Kidney (tissue), 14 donors: ENCODE measurements around the gene CWH43. TPM values are rescaled to one million over a fixed set of nuclear protein-coding genes. Genes with fewer than 3 reads are reported as not detected.

Experiments used
- DNase-seq, 5 donors: peaks; one replicate each; pipeline ENCODE4 v3.0.0-alpha.2; 2013 to 2020
- FAIRE-seq: peaks from 2 replicates; lab custom pipeline; 2012; peaks lifted over from hg19 to GRCh38; lab: Jason Lieb, UNC
- H3K27ac ChIP-seq, 2 donors: one replicate each; pipeline ENCODE4 v1.7.0; 2013; ENCODE audit warnings: low read depth in 2 of 2, low read length in 2 of 2, inconsistent platforms in 1 of 2
- H3K27me3 ChIP-seq: one replicate; pipeline ENCODE4 v1.7.1; 2013; ENCODE audit warnings: low read length, inconsistent platforms; ENCODE audit not compliant: control insufficient read depth, insufficient read depth
- H3K36me3 ChIP-seq, 3 donors: one replicate each; pipeline versions ENCODE4 v1.7.0 to v1.7.1; 2013; ENCODE audit warnings: low read length in 3 of 3, control low read depth in 1 of 3, inconsistent platforms in 1 of 3; ENCODE audit not compliant: insufficient read depth in 3 of 3, control insufficient read depth in 2 of 3
- H3K4me1 ChIP-seq, 3 donors: one replicate each; pipeline versions ENCODE4 v1.7.0 to v1.7.1; 2013; ENCODE audit warnings: low read length in 3 of 3, inconsistent platforms in 1 of 3, low read depth in 1 of 3; ENCODE audit not compliant: control insufficient read depth in 2 of 3, insufficient read depth in 2 of 3
- H3K4me3 ChIP-seq, 3 donors: one replicate each; pipeline versions ENCODE4 v1.7.0 to v1.8.1; 2013; ENCODE audit warnings: low read length in 3 of 3, control low read depth in 1 of 3, inconsistent platforms in 1 of 3
- H3K9ac ChIP-seq, 3 donors: one replicate each; pipeline versions ENCODE4 v1.7.0 to v1.7.1; 2013; ENCODE audit warnings: low read length in 3 of 3, control low read depth in 1 of 3, inconsistent platforms in 1 of 3
- H3K9me3 ChIP-seq, 3 donors: one replicate each; pipeline versions ENCODE4 v1.7.0 to v1.7.1; 2013; ENCODE audit warnings: low read length in 3 of 3, control low read depth in 1 of 3, inconsistent platforms in 1 of 3; ENCODE audit not compliant: control insufficient read depth in 2 of 3, insufficient read depth in 1 of 3
- intact Hi-C: fragments of 100-400 bp; cut with DNase I; formaldehyde crosslinking; loops from one replicate; pipeline ENCODE4 v1.11.1; 2022
- polyA plus RNA-seq: library from polyadenylated mRNA; stranded (reverse); fragments of 350-450 nt; fragmentation: Illumina TruSeq; extraction: RNeasy Lipid Tissue Mini Kit (QIAGEN cat#74804); gene quantifications from one replicate; pipeline ENCODE4 v1.2.3, GENCODE V29; 2014; ENCODE audit warnings: low read depth, low replicate concordance; ENCODE audit not compliant: insufficient read depth
- total RNA-seq: library from RNA; stranded (reverse); fragmentation: NEBNext Ultra II Directional; extraction: Animal tissue kit (Norgen Biotek cat#: 25700); gene quantifications from one replicate; pipeline ENCODE4 v1.2.1, GENCODE V29; 2021
- TF ChIP-seq, protein P1 (sequence below): IDR thresholded peaks from 3 replicates; pipeline ENCODE4 v1.5.1; 2012; ENCODE audit warnings: mild to moderate bottlenecking, moderate library complexity, borderline replicate concordance; ENCODE audit not compliant: insufficient read depth; ENCODE audit errors: extremely low read depth
- donor health status: control.
- donor health status: control.
- donor health status: control.
- donor health status: control.
- donor health status: control.
- donor health status: DM: yes; HTN: yes; CAD: no.
- donor health status: Normal renal cell carcinoma (clear cell type).

The CWH43 gene
- total and polyA plus RNA-seq, 2 donors from 2014 or later = 2.4 to 15.8 TPM

DNA sequence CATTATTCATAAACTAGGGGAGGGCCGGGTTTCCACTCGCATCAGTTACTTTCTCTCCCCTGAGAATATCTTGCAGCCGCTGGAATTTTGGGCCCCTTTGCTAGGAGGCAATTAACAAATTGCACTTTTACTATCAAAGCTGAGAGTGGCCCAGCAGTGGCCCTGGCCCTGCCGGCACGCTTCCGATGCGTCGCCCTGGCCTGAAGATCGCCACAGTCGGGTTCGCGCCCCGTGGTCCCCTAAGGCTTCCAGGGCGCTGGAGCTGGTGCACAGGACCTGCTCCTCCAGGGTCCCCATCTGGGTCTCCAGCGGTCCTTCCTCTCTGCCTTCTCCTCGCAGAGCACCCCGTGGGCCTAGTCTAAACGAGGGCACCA, 486 bp upstream of the CWH43 start:
- H3K4me3 ChIP-seq = peak overlapping the region in 2 of 3 donors; percentile 49
- no peak for FAIRE-seq
- H3K4me1 ChIP-seq = no peaks in the 10 kb centered on the region
- peaks cover 7% of the 10 kb centered on the region for H3K27me3 ChIP-seq
- no peak for DNase-seq
- intact Hi-C loops = no loop called here
- peak overlapping the region in 1 of 2 donors; percentile 12 for H3K27ac ChIP-seq
- TF ChIP-seq, protein P1, sequence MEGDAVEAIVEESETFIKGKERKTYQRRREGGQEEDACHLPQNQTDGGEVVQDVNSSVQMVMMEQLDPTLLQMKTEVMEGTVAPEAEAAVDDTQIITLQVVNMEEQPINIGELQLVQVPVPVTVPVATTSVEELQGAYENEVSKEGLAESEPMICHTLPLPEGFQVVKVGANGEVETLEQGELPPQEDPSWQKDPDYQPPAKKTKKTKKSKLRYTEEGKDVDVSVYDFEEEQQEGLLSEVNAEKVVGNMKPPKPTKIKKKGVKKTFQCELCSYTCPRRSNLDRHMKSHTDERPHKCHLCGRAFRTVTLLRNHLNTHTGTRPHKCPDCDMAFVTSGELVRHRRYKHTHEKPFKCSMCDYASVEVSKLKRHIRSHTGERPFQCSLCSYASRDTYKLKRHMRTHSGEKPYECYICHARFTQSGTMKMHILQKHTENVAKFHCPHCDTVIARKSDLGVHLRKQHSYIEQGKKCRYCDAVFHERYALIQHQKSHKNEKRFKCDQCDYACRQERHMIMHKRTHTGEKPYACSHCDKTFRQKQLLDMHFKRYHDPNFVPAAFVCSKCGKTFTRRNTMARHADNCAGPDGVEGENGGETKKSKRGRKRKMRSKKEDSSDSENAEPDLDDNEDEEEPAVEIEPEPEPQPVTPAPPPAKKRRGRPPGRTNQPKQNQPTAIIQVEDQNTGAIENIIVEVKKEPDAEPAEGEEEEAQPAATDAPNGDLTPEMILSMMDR = no peak
- H3K9ac ChIP-seq = peak overlapping the region in 1 of 3 donors; percentile 27
- no peaks in the 10 kb centered on the region for H3K36me3 ChIP-seq
- no peaks in the 10 kb centered on the region for H3K9me3 ChIP-seq

DNA sequence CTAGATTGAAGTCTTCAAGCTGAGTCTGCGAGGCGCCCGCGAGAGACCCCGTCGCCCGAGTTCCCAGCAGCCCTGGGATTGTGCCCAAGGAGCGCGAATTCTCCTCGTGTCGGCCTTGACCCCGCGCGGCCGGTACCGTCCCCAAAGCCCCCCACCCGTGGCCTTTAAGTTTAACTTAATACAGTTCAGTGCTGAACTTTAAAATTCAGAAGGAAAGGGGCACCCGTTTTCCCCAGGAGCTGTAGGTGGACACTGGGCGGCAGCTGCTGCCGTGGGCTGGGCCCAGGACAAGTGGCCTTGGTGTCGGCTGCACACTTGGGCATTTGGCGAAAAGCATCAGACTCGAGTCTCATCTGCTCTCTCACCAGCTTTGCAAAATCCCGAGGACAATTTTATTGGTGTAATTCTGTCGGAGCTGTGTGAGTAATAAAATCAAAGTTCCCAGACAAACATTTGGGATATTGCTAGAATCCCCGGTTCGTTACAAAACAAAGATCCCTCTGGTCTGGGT, 634 bp downstream of the CWH43 start:
- DNase-seq (no peak), FAIRE-seq (no peak)
- TF ChIP-seq, protein P1 = no peak
- Histone ChIP-seq H3K9me3 (no peaks in the 10 kb centered on the region), H3K4me1 (no peaks in the 10 kb centered on the region), H3K9ac (no peak overlapping the region), H3K4me3 (peak overlapping the region in 2 of 3 donors; percentile 36 to 49), H3K36me3 (no peaks in the 10 kb centered on the region), H3K27me3 (peaks cover 7% of the 10 kb centered on the region), H3K27ac (peak overlapping the region; percentile 51 to 64)
- intact Hi-C loops = no loop called here

DNA sequence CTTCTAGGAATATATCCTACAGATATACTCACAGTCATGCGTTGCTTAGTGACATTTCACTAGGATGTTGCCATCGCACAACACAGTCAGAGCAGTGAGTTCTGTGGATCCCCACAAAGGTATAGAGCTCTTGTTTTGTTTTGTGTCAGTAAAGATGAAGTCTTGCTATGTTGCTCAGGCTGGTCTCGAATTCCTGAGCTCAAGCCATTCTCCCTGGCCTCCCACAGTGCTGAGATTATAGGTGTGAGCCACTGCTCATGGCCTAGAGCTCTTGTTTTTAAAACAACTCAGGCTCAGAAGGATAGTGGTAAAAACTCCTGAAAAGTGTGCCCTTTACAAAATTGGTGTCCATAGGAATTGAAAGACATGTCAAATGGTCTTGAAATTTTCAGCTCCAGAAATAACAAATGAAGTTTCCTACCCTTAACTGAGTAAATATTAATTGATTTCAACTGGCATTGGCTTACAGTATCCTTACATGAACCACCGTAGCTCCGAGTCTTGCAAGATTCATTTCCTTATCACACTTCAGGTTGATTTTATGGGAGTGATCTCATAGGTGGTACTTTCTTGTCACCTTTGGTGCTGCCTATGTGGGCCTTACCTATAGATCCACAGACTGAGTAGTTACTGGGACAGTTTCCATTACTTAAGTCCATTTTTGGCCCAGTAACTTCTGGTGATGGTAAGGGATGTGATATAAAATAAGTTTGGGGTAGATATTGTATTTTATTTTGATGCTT, 3.6 kb downstream of the CWH43 start:
- Histone ChIP-seq H3K27ac (no peak overlapping the region), H3K9ac (no peak overlapping the region), H3K4me3 (no peak overlapping the region), H3K9me3 (no peaks in the 10 kb centered on the region), H3K27me3 (peaks cover 7% of the 10 kb centered on the region), H3K4me1 (no peaks in the 10 kb centered on the region), H3K36me3 (no peaks in the 10 kb centered on the region)
- DNase-seq (no peak), FAIRE-seq (no peak)
- intact Hi-C loops = no loop called here
- TF ChIP-seq, protein P1 = no peak

DNA sequence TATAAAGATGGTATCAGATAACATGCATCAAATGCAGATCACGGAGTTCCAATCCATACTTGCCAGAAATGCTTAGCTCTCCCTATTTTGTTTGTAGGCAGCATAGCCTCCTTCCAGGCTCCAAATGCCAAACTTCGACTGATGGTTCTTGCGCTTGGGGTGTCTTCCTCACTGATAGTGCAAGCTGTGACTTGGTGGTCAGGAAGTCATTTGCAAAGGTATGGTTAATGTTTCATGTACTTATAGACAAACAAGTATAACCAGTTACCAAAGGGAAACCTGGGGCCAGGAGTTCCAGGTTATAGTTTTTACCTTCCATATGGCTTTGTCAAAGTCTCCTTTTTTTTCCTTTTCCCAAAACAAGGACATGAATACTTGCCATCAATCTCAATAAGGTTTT, 5.3 kb downstream of the CWH43 start:
- no peaks in the 10 kb centered on the region for H3K9me3 ChIP-seq
- H3K27ac ChIP-seq = no peak overlapping the region
- TF ChIP-seq, protein P1 = no peak
- H3K4me3 ChIP-seq = no peak overlapping the region
- DNase-seq = no peak
- FAIRE-seq = no peak
- no peaks in the 10 kb centered on the region for H3K4me1 ChIP-seq
- intact Hi-C loops = no loop called here
- no peaks in the 10 kb centered on the region for H3K36me3 ChIP-seq
- H3K9ac ChIP-seq = no peak overlapping the region
- H3K27me3 ChIP-seq = peaks cover 6% of the 10 kb centered on the region
